HG03460 (cell line): ENCODE data around the gene IRAK2.
"Not testable (repeated sequence)": the region's sequence is repeated elsewhere in the genome, so short reads cannot be mapped to it uniquely, and the experiment has no call there.

Source experiments
- ATAC-seq: cut with Tn5 transposase; IDR thresholded peaks from one replicate; pipeline ENCODE4 v1.9.1; 2021; ENCODE audit not compliant: unreplicated experiment

The IRAK2 gene

GRCh38 chr3:10158555-10158954, 6.2 kb upstream of the IRAK2 start:
- ATAC-seq, result not testable (repeated sequence)

GRCh38 chr3:10160346-10160745, 4.4 kb upstream of the IRAK2 start:
- no peak for ATAC-seq

- no peak for ATAC-seq
Measured at GRCh38 chr3:10160925-10161324, 3.8 kb upstream of the IRAK2 start.

GRCh38 chr3:10162185-10162584, 2.5 kb upstream of the IRAK2 start:
- no peak for ATAC-seq

- ATAC-seq, result not testable (repeated sequence)
Measured at GRCh38 chr3:10164201-10164545, 546 bp upstream of the IRAK2 start.

GRCh38 chr3:10166213-10166604, 1.5 kb downstream of the IRAK2 start:
- no peak for ATAC-seq

- no peak for ATAC-seq
Measured at GRCh38 chr3:10169000-10169496, 4.3 kb downstream of the IRAK2 start.

GRCh38 chr3:10170915-10171478, 6.3 kb downstream of the IRAK2 start:
- ATAC-seq, result no peak

GRCh38 chr3:10173095-10173925, 8.6 kb downstream of the IRAK2 start:
- no peak for ATAC-seq

- ATAC-seq, result no peak
Measured at GRCh38 chr3:10173926-10174435, 9.3 kb downstream of the IRAK2 start.

GRCh38 chr3:10175334-10175733, 10.6 kb downstream of the IRAK2 start:
- not testable (repeated sequence) for ATAC-seq

GRCh38 chr3:10176150-10176549, 11.4 kb downstream of the IRAK2 start:
- not testable (repeated sequence) for ATAC-seq

GRCh38 chr3:10177737-10178136, 13.0 kb downstream of the IRAK2 start:
- ATAC-seq, result no peak

GRCh38 chr3:10178892-10179291, 14.2 kb downstream of the IRAK2 start:
- ATAC-seq, result no peak

- ATAC-seq, result no peak
Measured at GRCh38 chr3:10180289-10180688, 15.6 kb downstream of the IRAK2 start.

GRCh38 chr3:10180738-10181295, 16.1 kb downstream of the IRAK2 start:
- no peak for ATAC-seq

GRCh38 chr3:10182950-10183349, 18.2 kb downstream of the IRAK2 start:
- ATAC-seq, result no peak

GRCh38 chr3:10184250-10184649, 19.5 kb downstream of the IRAK2 start:
- ATAC-seq, result no peak

- no peak for ATAC-seq
Measured at GRCh38 chr3:10185804-10186762, 21.4 kb downstream of the IRAK2 start.

- no peak for ATAC-seq
Measured at GRCh38 chr3:10187290-10187876, 22.7 kb downstream of the IRAK2 start.
